Forelimb muscle (tissue), 1 donor: ENCODE measurements around the gene HLX. TPM values are rescaled to one million over a fixed set of nuclear protein-coding genes. Genes with fewer than 3 reads are reported as not detected.

Source experiments
- DNase-seq: peaks from one replicate; pipeline ENCODE4 v3.0.0-alpha.2; 2013; ENCODE audit warnings: low read depth
- polyA plus RNA-seq: library from polyadenylated mRNA; unstranded; fragments of 120-200 nt; gene quantifications from one replicate; pipeline ENCODE4 v1.2.1, GENCODE V29; 2013; ENCODE audit not compliant: insufficient read length

HLX gene
- polyA plus RNA-seq, 1 donor, result 14.9 TPM

- no peak for DNase-seq
Measured at GRCh38 chr1:220924331-220924970, 45.2 kb downstream of the HLX start.

- no peak for DNase-seq
Measured at GRCh38 chr1:220925707-220926106, 46.5 kb downstream of the HLX start.

- no peak for DNase-seq
Measured at GRCh38 chr1:220926146-220926545, 46.9 kb downstream of the HLX start.

GRCh38 chr1:220927442-220927841, 48.2 kb downstream of the HLX start:
- no peak for DNase-seq

GRCh38 chr1:220928320-220928719, 49.1 kb downstream of the HLX start:
- no peak for DNase-seq

GRCh38 chr1:220928725-220929300, 49.6 kb downstream of the HLX start:
- DNase-seq, result no peak

- no peak for DNase-seq
Measured at GRCh38 chr1:220929304-220929703, 50.1 kb downstream of the HLX start.

Other genes with a start within 250 kb of the HLX start
- gene C1orf115, start 189.1 kb upstream of the HLX start, polyA plus RNA-seq, result 12.3 TPM
- 14.9 TPM for gene MTARC2, start 131.1 kb upstream of the HLX start, polyA plus RNA-seq
- gene MTARC1, start 92.5 kb upstream of the HLX start, polyA plus RNA-seq, result 4.5 TPM